ENCODE results near the gene SLC6A4. TPM values are rescaled to one million over a fixed set of nuclear protein-coding genes. Genes with fewer than 3 reads are reported as not detected.

The SLC6A4 gene
- total RNA-seq, 2 experiments from 2014 or later = 0.10 TPM; not detected in 1

GRCh38 chr17:30228011-30228410, 7.5 kb downstream of the SLC6A4 start:
- ATAC-seq (no peak), DNase-seq (no peak)
- ChIA-PET CTCF (interaction anchor here (1.4 kb wide), 1 partner anchor 26 kb away, joined by 3 read pairs; no protein-coding TSS in a partner anchor), POLR2A (no interaction called here)
- Mint-ChIP-seq H3K27me3 (ENCODE audit: low read depth) (peaks cover 33% of the 10 kb centered on the region), H3K9me3 (ENCODE audit: insufficient read depth) (no peaks in the 10 kb centered on the region), H3K4me1 (ENCODE audit: low read depth) (no peaks in the 10 kb centered on the region), H3K36me3 (ENCODE audit: low read depth) (no peaks in the 10 kb centered on the region), H3K27ac (no peak overlapping the region), H3K4me3 (no peak overlapping the region)

- no peaks in the 10 kb centered on the region for H3K4me1 Mint-ChIP-seq (ENCODE audit: low read depth)
- no peak overlapping the region for H3K27ac Mint-ChIP-seq
- ChIA-PET CTCF (no interaction called here), POLR2A (no interaction called here)
- no peak overlapping the region for H3K4me3 Mint-ChIP-seq
- peaks cover 26% of the 10 kb centered on the region for H3K27me3 Mint-ChIP-seq (ENCODE audit: low read depth)
- no peak for DNase-seq
- no peaks in the 10 kb centered on the region for H3K36me3 Mint-ChIP-seq (ENCODE audit: low read depth)
- no peaks in the 10 kb centered on the region for H3K9me3 Mint-ChIP-seq (ENCODE audit: insufficient read depth)
- ATAC-seq = no peak
Measured at GRCh38 chr17:30226878-30227277, 8.6 kb downstream of the SLC6A4 start.

DNA sequence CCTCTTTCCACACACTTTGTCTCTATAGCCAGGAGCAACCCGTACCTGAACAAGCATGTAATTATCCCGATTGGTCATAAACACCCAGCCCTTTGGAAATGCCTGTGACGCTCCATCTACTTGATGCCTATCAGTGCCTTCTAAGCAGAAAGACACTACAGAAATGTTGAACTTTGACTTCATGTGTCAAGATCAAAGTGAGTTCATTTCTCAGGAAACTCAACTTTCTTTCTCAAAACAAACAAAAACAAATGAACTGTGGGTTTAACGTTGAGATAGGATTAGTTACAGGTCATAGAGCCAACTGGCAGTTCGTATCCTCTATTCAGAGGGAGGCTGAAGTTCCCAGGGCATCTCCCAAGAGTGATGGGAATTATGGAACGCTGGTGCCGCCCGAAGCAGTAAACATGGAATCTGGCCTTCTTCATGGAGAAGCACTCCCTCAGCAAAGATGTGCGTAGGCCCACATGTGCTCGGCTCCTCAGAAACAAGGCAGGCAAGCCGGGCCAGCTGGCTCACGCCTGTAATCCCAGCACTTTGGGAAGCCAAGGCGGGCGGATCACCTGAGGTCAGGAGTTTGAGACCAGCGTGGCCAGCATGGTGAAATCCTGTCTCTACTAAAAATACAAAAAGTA, 9.5 kb downstream of the SLC6A4 start:
- no peaks in the 10 kb centered on the region for H3K9me3 Mint-ChIP-seq (ENCODE audit: insufficient read depth)
- no peaks in the 10 kb centered on the region for H3K4me1 Mint-ChIP-seq (ENCODE audit: low read depth)
- ATAC-seq (no peak), DNase-seq (no peak)
- ChIA-PET POLR2A (no interaction called here), CTCF (interaction anchor here (1.2 to 1.7 kb wide), 3 partner anchors 10 to 133 kb away, joined by 3 to 5 read pairs (median 3); no protein-coding TSS in a partner anchor)
- no peaks in the 10 kb centered on the region for H3K36me3 Mint-ChIP-seq (ENCODE audit: low read depth)
- H3K27me3 Mint-ChIP-seq (ENCODE audit: low read depth) = peaks cover 22% of the 10 kb centered on the region
- no peak overlapping the region for H3K4me3 Mint-ChIP-seq
- H3K27ac Mint-ChIP-seq = no peak overlapping the region

- ATAC-seq (no peak), DNase-seq (no peak)
- Mint-ChIP-seq H3K36me3 (ENCODE audit: low read depth) (no peaks in the 10 kb centered on the region), H3K4me1 (ENCODE audit: low read depth) (no peaks in the 10 kb centered on the region), H3K27ac (no peak overlapping the region), H3K4me3 (no peak overlapping the region), H3K27me3 (ENCODE audit: low read depth) (peaks cover 13% of the 10 kb centered on the region), H3K9me3 (ENCODE audit: insufficient read depth) (no peaks in the 10 kb centered on the region)
- POLR2A ChIA-PET = interaction anchor here (0.5 kb wide), 1 partner anchor 424 kb away, joined by 3 read pairs; no protein-coding TSS in a partner anchor
- CTCF ChIA-PET = interaction anchor here (1.2 to 1.7 kb wide), 3 partner anchors 11 to 132 kb away, joined by 3 to 5 read pairs (median 3); no protein-coding TSS in a partner anchor
Measured at GRCh38 chr17:30225112-30225511, 10.4 kb downstream of the SLC6A4 start.

DNA sequence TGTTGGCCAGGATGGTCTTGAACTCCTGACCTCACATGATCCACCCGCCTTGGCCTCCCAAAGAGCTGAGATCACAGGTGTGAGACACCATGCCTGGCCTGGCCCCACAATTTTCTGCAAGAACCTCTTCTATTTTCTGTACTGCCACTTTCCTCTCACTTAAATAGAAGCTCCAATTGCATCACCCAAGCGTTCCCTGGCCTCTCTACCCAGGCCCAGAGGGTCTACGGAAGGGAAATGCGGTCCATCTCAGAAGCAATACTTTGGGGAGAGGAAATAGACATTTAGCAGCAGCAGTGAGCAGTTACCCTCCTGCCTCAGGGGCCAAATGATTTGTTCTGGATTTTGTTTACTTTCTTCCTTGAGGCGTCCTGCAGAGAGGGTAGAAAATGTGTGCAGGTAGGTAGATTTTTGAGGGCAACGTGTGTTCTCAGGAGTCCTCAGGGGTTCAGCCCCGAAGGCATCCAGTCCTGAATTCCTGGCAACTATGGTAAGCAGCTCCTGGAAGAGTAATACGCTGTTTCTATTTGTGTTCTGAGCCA, 11.0 kb downstream of the SLC6A4 start:
- H3K4me1 Mint-ChIP-seq (ENCODE audit: low read depth) = no peaks in the 10 kb centered on the region
- POLR2A ChIA-PET = interaction anchor here (0.5 kb wide), 1 partner anchor 223 kb away, joined by 3 read pairs; no protein-coding TSS in a partner anchor
- H3K9me3 Mint-ChIP-seq (ENCODE audit: insufficient read depth) = no peaks in the 10 kb centered on the region
- DNase-seq (no peak), ATAC-seq (no peak)
- H3K36me3 Mint-ChIP-seq (ENCODE audit: low read depth) = no peaks in the 10 kb centered on the region
- no peak overlapping the region for H3K27ac Mint-ChIP-seq
- H3K27me3 Mint-ChIP-seq (ENCODE audit: low read depth) = peaks cover 11% of the 10 kb centered on the region
- CTCF ChIA-PET = interaction anchor here (1.5 to 1.7 kb wide), 2 partner anchors 12 to 98 kb away, joined by 3 to 5 read pairs; no protein-coding TSS in a partner anchor
- no peak overlapping the region for H3K4me3 Mint-ChIP-seq

DNA sequence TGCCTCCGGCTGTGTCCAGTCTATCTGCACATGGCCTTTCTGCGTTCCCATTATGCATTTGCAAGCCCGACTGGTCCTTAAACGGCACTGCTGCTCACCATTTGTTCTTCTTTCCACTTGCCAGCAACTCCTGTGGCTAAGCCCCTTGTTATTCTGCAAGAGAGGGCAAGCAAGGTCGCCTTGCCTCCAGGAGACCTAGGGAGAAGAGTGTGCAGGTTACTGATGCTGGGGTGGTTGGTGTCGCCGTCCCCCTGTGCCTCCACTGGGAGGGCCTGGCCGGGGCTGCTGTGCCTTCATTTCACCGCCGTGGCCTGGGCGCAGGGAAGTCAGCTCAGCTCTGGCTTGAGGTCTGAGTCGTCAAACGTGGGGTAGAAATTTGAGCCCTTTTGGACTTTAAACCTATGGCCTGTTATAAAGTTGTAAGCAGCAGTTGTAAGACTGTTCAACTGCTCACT, 12.7 kb downstream of the SLC6A4 start:
- no peaks in the 10 kb centered on the region for H3K9me3 Mint-ChIP-seq (ENCODE audit: insufficient read depth)
- H3K27ac Mint-ChIP-seq = no peak overlapping the region
- ATAC-seq (no peak), DNase-seq (no peak)
- H3K27me3 Mint-ChIP-seq (ENCODE audit: low read depth) = peaks cover 2% of the 10 kb centered on the region
- no peaks in the 10 kb centered on the region for H3K36me3 Mint-ChIP-seq (ENCODE audit: low read depth)
- ChIA-PET POLR2A (no interaction called here), CTCF (interaction anchor here (1.2 kb wide), 1 partner anchor 114 kb away, joined by 3 read pairs; no protein-coding TSS in a partner anchor)
- H3K4me1 Mint-ChIP-seq (ENCODE audit: low read depth) = no peaks in the 10 kb centered on the region
- no peak overlapping the region for H3K4me3 Mint-ChIP-seq

DNA sequence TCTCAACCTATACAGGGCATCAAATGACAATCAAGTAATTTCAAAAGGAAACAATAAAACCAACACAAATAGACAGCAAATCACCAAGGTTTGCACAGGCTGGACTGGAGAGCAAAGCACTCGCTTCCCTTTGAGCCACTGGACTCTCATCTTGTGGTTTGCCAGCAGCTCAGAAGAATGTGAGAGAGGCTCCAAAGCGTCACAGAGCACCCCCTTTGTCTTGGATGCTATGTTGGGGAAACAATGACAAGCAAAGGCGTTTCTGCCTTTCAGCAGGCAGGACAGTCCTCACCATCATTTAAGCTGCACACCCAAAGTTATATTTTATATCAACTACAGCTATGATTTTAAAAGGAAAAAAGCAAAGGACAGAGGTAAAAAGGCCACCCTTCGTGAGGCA, 13.2 kb downstream of the SLC6A4 start:
- CTCF ChIA-PET = no interaction called here
- Mint-ChIP-seq H3K36me3 (ENCODE audit: low read depth) (no peaks in the 10 kb centered on the region), H3K4me1 (ENCODE audit: low read depth) (no peaks in the 10 kb centered on the region)

GRCh38 chr17:30221346-30221745, 14.2 kb downstream of the SLC6A4 start:
- Mint-ChIP-seq H3K4me1 (ENCODE audit: low read depth) (no peaks in the 10 kb centered on the region), H3K27ac (no peak overlapping the region), H3K36me3 (ENCODE audit: low read depth) (no peaks in the 10 kb centered on the region), H3K4me3 (no peak overlapping the region), H3K27me3 (ENCODE audit: low read depth) (no peaks in the 10 kb centered on the region), H3K9me3 (ENCODE audit: insufficient read depth) (no peaks in the 10 kb centered on the region)
- ATAC-seq (no peak), DNase-seq (no peak)
- ChIA-PET POLR2A (no interaction called here), CTCF (no interaction called here)

More for the DNA sequence above, 13.2 kb downstream of the SLC6A4 start:
- ATAC-seq (no peak), DNase-seq (no peak)
- H3K27ac Mint-ChIP-seq = no peak overlapping the region
- peaks cover 2% of the 10 kb centered on the region for H3K27me3 Mint-ChIP-seq (ENCODE audit: low read depth)
- no peak overlapping the region for H3K4me3 Mint-ChIP-seq
- POLR2A ChIA-PET = no interaction called here
- H3K9me3 Mint-ChIP-seq (ENCODE audit: insufficient read depth) = no peaks in the 10 kb centered on the region

DNA sequence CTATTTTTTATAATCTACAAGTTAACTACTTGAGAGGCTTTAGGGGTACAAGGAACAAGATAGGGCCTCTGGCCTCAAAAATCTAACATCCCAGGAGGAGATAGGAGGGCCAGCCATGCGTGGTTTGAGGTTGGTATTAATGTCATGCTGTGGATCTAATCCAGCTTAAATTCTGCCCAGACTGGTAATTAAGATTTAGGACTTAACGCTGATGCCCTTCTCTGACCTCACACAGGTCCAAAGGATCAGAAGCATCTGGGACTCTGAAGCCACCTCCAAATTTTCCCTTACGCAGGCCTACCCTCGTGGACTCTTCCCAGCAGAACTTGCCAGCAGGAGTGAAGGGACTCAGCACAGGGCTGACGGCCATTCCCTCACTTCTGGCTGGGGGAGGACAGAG, 15.1 kb downstream of the SLC6A4 start:
- H3K36me3 Mint-ChIP-seq (ENCODE audit: low read depth) = no peaks in the 10 kb centered on the region
- H3K9me3 Mint-ChIP-seq (ENCODE audit: insufficient read depth) = no peaks in the 10 kb centered on the region
- ChIA-PET CTCF (interaction anchor here (1.0 to 2.0 kb wide), 3 partner anchors 14 to 116 kb away, joined by 3 to 7 read pairs (median 4); no protein-coding TSS in a partner anchor), POLR2A (interaction anchor here (0.6 kb wide), 1 partner anchor 17 kb away, joined by 3 read pairs; no protein-coding TSS in a partner anchor)
- no peak overlapping the region for H3K27ac Mint-ChIP-seq
- H3K4me3 Mint-ChIP-seq = no peak overlapping the region
- ATAC-seq = no peak
- DNase-seq = no peak
- H3K4me1 Mint-ChIP-seq (ENCODE audit: low read depth) = no peaks in the 10 kb centered on the region
- H3K27me3 Mint-ChIP-seq (ENCODE audit: low read depth) = no peaks in the 10 kb centered on the region

DNA sequence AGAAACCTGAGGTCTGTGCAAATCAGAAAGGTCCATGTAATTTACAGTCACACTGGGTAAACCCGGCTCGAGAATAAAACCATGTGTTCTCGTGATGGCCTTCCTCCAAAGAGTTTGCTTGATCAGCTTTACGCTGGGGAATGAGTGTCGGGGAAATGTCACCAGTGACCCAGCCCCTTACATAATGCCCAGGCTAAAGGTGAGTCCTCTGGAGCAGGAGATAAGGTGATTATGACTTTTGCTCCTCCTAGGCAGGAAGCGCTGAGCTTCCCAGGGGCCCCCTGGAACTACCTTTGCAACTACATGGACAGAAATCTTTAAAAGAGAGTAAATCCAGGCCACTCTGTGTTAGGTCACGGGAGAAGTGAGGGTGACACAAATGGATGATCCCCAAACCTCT, 15.7 kb downstream of the SLC6A4 start:
- DNase-seq (no peak), ATAC-seq (no peak)
- H3K36me3 Mint-ChIP-seq (ENCODE audit: low read depth) = no peaks in the 10 kb centered on the region
- no peaks in the 10 kb centered on the region for H3K9me3 Mint-ChIP-seq (ENCODE audit: insufficient read depth)
- ChIA-PET CTCF (interaction anchor here (1.0 to 2.0 kb wide), 3 partner anchors 15 to 117 kb away, joined by 3 to 7 read pairs (median 4); no protein-coding TSS in a partner anchor), POLR2A (interaction anchor here (0.6 kb wide), 1 partner anchor 16 kb away, joined by 3 read pairs; no protein-coding TSS in a partner anchor)
- no peaks in the 10 kb centered on the region for H3K4me1 Mint-ChIP-seq (ENCODE audit: low read depth)
- H3K27me3 Mint-ChIP-seq (ENCODE audit: low read depth) = no peaks in the 10 kb centered on the region
- no peak overlapping the region for H3K4me3 Mint-ChIP-seq
- no peak overlapping the region for H3K27ac Mint-ChIP-seq

DNA sequence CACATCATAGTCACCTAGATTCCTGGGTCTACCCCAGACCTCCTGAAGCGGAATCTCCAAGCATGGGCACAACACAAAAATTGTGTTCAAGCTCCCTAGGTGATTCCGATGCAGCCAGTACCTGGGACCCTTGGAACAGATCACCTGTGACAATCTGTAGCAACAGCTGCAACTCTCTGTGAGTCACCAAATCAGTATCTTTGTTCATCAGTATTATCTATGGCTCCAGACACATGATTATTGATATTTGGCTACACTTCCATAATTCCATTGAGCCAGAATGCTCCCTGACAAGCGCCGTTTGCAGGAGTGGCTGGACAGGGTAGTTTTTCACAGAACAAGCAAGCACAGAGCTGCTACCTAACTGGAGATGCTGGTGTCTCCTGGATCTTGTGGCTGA, 16.2 kb downstream of the SLC6A4 start:
- CTCF ChIA-PET = interaction anchor here (1.6 to 2.0 kb wide), 2 partner anchors 94 to 117 kb away, joined by 4 to 7 read pairs; no protein-coding TSS in a partner anchor
- no peak for ATAC-seq
- POLR2A ChIA-PET = no interaction called here
- no peak for DNase-seq
- no peaks in the 10 kb centered on the region for H3K36me3 Mint-ChIP-seq (ENCODE audit: low read depth)
- H3K27ac Mint-ChIP-seq = no peak overlapping the region
- no peaks in the 10 kb centered on the region for H3K4me1 Mint-ChIP-seq (ENCODE audit: low read depth)
- no peak overlapping the region for H3K4me3 Mint-ChIP-seq
- no peaks in the 10 kb centered on the region for H3K9me3 Mint-ChIP-seq (ENCODE audit: insufficient read depth)
- no peaks in the 10 kb centered on the region for H3K27me3 Mint-ChIP-seq (ENCODE audit: low read depth)

GRCh38 chr17:30218799-30219198, 16.7 kb downstream of the SLC6A4 start:
- ChIA-PET POLR2A (no interaction called here), CTCF (interaction anchor here (2.0 kb wide), 1 partner anchor 94 kb away, joined by 4 read pairs; no protein-coding TSS in a partner anchor)
- Mint-ChIP-seq H3K4me3 (no peak overlapping the region), H3K27me3 (ENCODE audit: low read depth) (no peaks in the 10 kb centered on the region), H3K36me3 (ENCODE audit: low read depth) (no peaks in the 10 kb centered on the region), H3K27ac (no peak overlapping the region), H3K9me3 (ENCODE audit: insufficient read depth) (no peaks in the 10 kb centered on the region), H3K4me1 (ENCODE audit: low read depth) (no peaks in the 10 kb centered on the region)
- ATAC-seq (no peak), DNase-seq (no peak)

Measured in activated CD8-positive, alpha-beta T cell treated with anti-CD3 and anti-CD28 coated beads, Interleukin-2, amount 10 ng/mL, durations not matched to agents 7 days and 5 days (primary cell).